Measurements from ENCODE around the gene EIF1AD.

Gene EIF1AD

GRCh38 chr11:66001942-66002647 lies at the start of gene EIF1AD, which contains the start of gene BANF1:
Gene EIF1AD (minus strand): TSS chr11:66002157. CDS start chr11:66000389, 1,768 bp downstream.
Gene BANF1 (plus strand): TSS chr11:66002503. CDS start chr11:66003251, 748 bp downstream.
- H3K4me3 ChIP-seq (ENCODE audit: low read depth in 1 of 2, low read length in 1 of 2) = peak within 1 kb of the TSS; percentile 76 to 99
- H3K4me1 ChIP-seq (ENCODE audit: control insufficient read depth in 1 of 2, insufficient read depth in 1 of 2, low read depth in 1 of 2, low read length in 1 of 2) = peaks cover 16 to 25% of the 10 kb centered on the region in 2 experiments
- no peaks in the 10 kb centered on the region for H3K9me3 ChIP-seq
- peak; percentile 35 for TF ChIP-seq CTCF (IDR thresholded peaks at IDR 0.05)
- H3K27me3 ChIP-seq = no peaks in the 10 kb centered on the region
- H3K27ac ChIP-seq = peak within 1 kb of the TSS; percentile 96
- H3K36me3 ChIP-seq = peaks cover 33% of the 10 kb centered on the region

GRCh38 chr11:66051371-66051765 lies 49.4 kb upstream of the EIF1AD start:
- Histone ChIP-seq H3K4me1 (ENCODE audit: control insufficient read depth in 1 of 2, insufficient read depth in 1 of 2, low read depth in 1 of 2, low read length in 1 of 2) (peaks cover 19 to 23% of the 10 kb centered on the region in 2 experiments), H3K4me3 (ENCODE audit: low read depth in 1 of 2, low read length in 1 of 2) (peak overlapping the region; percentile 70 to 91), H3K27ac (peak overlapping the region; percentile 84), H3K9me3 (no peaks in the 10 kb centered on the region), H3K27me3 (peaks cover 37% of the 10 kb centered on the region), H3K36me3 (peaks cover 24% of the 10 kb centered on the region)
- no peak for TF ChIP-seq CTCF (IDR thresholded peaks at IDR 0.05)

GRCh38 chr11:66050581-66051231 lies 48.7 kb upstream of the EIF1AD start:
- TF ChIP-seq CTCF (IDR thresholded peaks at IDR 0.05) = no peak
- H3K27me3 ChIP-seq = peaks cover 42% of the 10 kb centered on the region
- H3K36me3 ChIP-seq = peaks cover 19% of the 10 kb centered on the region
- H3K4me1 ChIP-seq (ENCODE audit: control insufficient read depth in 1 of 2, insufficient read depth in 1 of 2, low read depth in 1 of 2, low read length in 1 of 2) = peaks cover 19 to 23% of the 10 kb centered on the region in 2 experiments
- no peaks in the 10 kb centered on the region for H3K9me3 ChIP-seq
- H3K4me3 ChIP-seq (ENCODE audit: low read depth in 1 of 2, low read length in 1 of 2) = no peak overlapping the region
- peak overlapping the region; percentile 84 for H3K27ac ChIP-seq

GRCh38 chr11:66048547-66049323 lies 46.8 kb upstream of the EIF1AD start, which contains the start of gene GAL3ST3:
Gene GAL3ST3 (minus strand): TSS chr11:66049161. CDS start chr11:66045415, 3,746 bp downstream.
- H3K27me3 ChIP-seq = peaks cover 42% of the 10 kb centered on the region

More at GRCh38 chr11:66048547-66049323, 46.8 kb upstream of the EIF1AD start, which contains the start of gene GAL3ST3:
- TF ChIP-seq CTCF (IDR thresholded peaks at IDR 0.05) = no peak
- peaks cover 6% of the 10 kb centered on the region for H3K36me3 ChIP-seq
- H3K4me3 ChIP-seq (ENCODE audit: low read depth in 1 of 2, low read length in 1 of 2) = no peak within 1 kb of the TSS
- no peak within 1 kb of the TSS for H3K27ac ChIP-seq
- H3K9me3 ChIP-seq = no peaks in the 10 kb centered on the region
- H3K4me1 ChIP-seq (ENCODE audit: control insufficient read depth in 1 of 2, insufficient read depth in 1 of 2, low read depth in 1 of 2, low read length in 1 of 2) = peaks cover 23 to 25% of the 10 kb centered on the region in 2 experiments

Measured in neutrophil (primary cell).